ENCODE measurements around the gene PSMD11.

GRCh38 chr17:32445497-32445896 lies 1.2 kb downstream of the PSMD11 start:
- TF ChIP-seq CTCF (IDR thresholded peaks at IDR 0.05; ENCODE audit: low read length), result no peak
- no peak for TF ChIP-seq EZH2 (IDR thresholded peaks at IDR 0.05; ENCODE audit: borderline replicate concordance, low read length)

All from OCI-LY1 (cell line).